ENCODE data around the gene TMEM235.

Gene TMEM235

DNA sequence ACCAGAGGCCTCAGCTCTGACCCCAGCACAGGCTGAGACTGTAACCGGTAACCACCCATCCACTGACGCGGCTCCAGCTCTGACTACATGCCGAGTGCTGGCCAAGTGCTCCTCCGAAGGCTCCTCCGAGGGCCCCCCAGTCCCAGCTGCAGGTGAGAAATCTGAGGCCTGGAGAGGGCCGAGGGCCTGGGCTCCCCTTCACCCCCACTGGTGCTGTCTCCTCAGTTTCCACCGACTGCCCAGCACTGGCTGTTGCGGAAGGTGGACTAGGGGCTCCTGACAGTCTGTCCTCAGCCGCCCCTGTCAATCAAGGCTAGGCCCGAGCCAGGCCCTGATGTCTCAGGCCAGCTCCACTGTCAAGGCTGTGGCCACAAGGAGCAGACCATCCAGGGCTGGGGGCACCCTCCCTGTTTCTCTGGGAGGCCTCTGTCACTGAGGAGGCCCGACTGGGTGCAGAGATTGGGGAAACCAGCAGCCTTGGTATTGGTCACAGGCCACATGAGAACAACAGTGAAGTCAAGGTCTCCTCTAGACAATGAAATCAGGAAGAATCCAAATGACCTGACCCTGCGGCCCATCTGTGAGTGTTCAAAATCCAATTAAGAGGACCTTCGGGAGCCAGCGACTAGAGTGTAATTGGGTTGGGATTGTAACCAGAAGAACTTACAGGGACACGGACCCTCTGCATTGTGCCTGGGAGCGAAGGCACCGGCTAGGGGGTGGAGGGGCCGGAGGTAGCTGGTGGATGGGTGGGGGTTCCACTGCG is 5.1 kb downstream of the TMEM235 start:
- TF ChIP-seq POLR2AphosphoS5 (IDR thresholded peaks at IDR 0.05; ENCODE audit: low read depth, low read length) (no peak), TAF1 (IDR thresholded peaks at IDR 0.05; ENCODE audit: borderline replicate concordance, insufficient read depth, low read length) (no peak), FOXP2 (optimal IDR thresholded peaks at IDR 0.05; ENCODE audit: borderline replicate concordance, extremely low read depth, extremely low read length, insufficient read depth) (no peak)
- TF ChIP-seq, protein P1, sequence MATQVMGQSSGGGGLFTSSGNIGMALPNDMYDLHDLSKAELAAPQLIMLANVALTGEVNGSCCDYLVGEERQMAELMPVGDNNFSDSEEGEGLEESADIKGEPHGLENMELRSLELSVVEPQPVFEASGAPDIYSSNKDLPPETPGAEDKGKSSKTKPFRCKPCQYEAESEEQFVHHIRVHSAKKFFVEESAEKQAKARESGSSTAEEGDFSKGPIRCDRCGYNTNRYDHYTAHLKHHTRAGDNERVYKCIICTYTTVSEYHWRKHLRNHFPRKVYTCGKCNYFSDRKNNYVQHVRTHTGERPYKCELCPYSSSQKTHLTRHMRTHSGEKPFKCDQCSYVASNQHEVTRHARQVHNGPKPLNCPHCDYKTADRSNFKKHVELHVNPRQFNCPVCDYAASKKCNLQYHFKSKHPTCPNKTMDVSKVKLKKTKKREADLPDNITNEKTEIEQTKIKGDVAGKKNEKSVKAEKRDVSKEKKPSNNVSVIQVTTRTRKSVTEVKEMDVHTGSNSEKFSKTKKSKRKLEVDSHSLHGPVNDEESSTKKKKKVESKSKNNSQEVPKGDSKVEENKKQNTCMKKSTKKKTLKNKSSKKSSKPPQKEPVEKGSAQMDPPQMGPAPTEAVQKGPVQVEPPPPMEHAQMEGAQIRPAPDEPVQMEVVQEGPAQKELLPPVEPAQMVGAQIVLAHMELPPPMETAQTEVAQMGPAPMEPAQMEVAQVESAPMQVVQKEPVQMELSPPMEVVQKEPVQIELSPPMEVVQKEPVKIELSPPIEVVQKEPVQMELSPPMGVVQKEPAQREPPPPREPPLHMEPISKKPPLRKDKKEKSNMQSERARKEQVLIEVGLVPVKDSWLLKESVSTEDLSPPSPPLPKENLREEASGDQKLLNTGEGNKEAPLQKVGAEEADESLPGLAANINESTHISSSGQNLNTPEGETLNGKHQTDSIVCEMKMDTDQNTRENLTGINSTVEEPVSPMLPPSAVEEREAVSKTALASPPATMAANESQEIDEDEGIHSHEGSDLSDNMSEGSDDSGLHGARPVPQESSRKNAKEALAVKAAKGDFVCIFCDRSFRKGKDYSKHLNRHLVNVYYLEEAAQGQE (IDR thresholded peaks at IDR 0.05; ENCODE audit: insufficient read depth in 1 of 2, low read depth in 2 of 2, low read length in 2 of 2): no peak

DNA sequence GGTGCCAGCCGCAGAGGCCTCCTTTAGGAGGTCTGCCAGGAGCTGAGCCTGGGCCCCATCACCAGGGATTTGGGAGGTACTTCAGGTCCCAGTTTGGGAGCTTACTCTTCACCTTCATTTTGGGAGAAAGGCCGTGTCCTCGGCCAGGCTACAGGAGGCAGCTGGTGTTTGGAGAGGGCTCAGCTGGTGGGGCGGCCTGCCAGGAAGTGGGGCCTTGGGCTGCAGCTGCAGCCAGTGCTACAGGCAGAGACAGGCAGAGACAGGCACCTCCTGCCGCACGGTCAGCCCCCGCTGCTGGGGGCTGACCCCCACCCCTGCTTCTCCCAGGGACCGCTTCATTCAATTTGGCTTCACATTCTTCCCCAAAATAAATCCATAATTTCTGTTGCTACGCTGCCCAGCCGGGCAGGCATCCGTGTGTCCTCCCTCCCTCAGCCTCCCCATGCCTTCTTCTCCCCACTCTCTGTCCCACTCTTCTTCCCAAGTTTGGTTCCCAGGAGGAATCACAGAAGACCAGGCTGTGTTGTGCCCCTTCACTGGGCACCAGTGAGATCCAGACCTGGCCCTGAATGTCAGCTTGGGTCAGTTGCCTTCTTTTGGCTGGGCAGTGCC is 6.1 kb downstream of the TMEM235 start:
- TF ChIP-seq POLR2AphosphoS5 (IDR thresholded peaks at IDR 0.05; ENCODE audit: low read depth, low read length): no peak
- TF ChIP-seq, protein P1 (IDR thresholded peaks at IDR 0.05; ENCODE audit: insufficient read depth in 1 of 2, low read depth in 2 of 2, low read length in 2 of 2): no peak
- no peak for TF ChIP-seq TAF1 (IDR thresholded peaks at IDR 0.05; ENCODE audit: borderline replicate concordance, insufficient read depth, low read length)
- no peak for TF ChIP-seq SIN3A (IDR thresholded peaks at IDR 0.05; ENCODE audit: borderline replicate concordance, insufficient read depth, low read length)
- TF ChIP-seq FOXP2 (optimal IDR thresholded peaks at IDR 0.05; ENCODE audit: borderline replicate concordance, extremely low read depth, extremely low read length, insufficient read depth): no peak

DNA sequence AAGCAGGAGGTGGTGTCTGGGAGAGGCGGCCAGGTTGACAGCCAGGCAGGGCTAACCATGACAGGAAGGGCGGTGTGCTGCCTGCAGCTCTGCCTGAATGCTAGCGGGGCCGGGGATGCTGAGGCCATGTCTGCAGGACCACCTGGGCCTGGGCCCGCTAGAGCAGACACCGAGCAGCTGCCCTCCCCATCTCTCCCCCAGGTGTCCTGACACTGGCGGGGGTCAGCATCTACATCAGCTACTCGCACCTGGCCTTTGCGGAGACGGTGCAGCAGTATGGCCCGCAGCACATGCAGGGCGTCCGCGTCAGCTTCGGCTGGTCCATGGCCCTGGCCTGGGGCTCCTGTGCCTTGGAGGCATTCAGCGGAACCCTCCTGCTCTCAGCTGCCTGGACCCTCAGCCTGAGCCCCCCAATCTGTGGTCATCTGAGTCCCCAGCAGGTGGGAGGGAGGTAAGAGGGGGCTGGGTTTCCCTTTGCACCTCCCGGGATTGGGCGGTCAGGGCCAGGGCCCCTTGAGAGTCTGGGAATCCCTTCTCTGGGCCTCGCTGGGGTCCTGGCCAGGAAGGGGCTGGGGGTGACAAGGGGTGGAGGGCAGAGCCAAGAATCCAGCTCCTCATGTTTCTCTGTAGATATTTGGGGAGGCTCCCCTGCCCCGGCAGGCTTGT is 7.5 kb downstream of the TMEM235 start:
- TF ChIP-seq FOXP2 (optimal IDR thresholded peaks at IDR 0.05; ENCODE audit: borderline replicate concordance, extremely low read depth, extremely low read length, insufficient read depth): no peak
- TF ChIP-seq, protein P1 (IDR thresholded peaks at IDR 0.05; ENCODE audit: insufficient read depth in 1 of 2, low read depth in 2 of 2, low read length in 2 of 2): no peak
- TF ChIP-seq TAF1 (IDR thresholded peaks at IDR 0.05; ENCODE audit: borderline replicate concordance, insufficient read depth, low read length): no peak
- TF ChIP-seq SIN3A (IDR thresholded peaks at IDR 0.05; ENCODE audit: borderline replicate concordance, insufficient read depth, low read length): no peak
- TF ChIP-seq POLR2AphosphoS5 (IDR thresholded peaks at IDR 0.05; ENCODE audit: low read depth, low read length): no peak

DNA sequence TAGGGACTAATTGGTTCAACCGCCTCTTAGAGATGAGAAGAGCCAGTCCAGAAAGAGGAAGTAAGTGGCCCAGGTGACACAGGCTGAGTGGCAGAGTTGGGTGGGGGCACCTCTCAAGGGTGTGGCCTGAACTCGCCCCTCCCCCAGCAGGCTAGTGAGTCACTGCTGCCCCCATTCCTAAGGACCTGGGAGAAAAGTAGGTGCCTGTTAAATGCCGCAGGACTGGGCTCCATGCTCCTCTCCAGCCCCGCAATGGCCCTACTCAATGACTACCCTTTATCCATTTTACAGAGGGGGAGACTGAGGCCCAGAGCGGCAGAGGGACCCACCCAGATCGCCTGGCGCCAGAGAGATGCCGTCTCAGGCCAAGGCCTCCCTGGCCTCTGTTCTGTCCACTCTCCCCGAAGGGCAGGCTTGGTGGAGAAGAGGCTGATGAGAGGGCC is 8.1 kb downstream of the TMEM235 start:
- no peak for TF ChIP-seq POLR2AphosphoS5 (IDR thresholded peaks at IDR 0.05; ENCODE audit: low read depth, low read length)

DNA sequence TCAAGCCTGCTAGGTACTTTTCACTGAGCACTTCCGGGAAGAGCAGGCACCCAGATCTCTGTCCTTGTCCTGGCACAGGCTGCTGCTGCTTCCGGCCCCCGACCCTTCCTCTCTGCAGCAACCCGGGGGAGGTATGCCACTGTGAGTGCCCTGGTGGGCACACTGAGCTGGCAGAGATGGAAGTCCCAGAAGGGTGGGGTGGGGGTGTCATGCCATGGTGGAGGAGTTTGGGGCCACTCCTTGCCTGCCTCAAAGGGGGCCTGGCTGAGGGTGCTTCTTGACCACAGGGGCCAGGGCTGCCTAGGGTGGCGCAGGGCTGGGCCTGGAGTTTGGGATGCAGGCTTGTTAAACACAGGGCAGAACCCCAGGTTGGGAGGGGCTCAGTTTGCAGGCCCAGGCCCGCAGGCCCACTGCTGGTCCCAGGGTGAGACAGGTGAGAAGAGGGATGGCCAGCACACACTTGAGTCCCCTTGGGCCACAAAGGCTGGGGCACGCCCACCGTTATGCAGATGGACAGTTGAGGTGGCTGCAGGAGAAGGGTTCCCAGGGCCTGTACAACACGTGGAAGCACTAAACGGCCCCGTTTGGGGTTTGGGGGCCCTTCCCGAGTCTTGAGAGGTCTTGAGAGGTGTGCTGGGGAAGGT is 8.7 kb downstream of the TMEM235 start:
- TF ChIP-seq FOXP2 (optimal IDR thresholded peaks at IDR 0.05; ENCODE audit: borderline replicate concordance, extremely low read depth, extremely low read length, insufficient read depth) (no peak), POLR2AphosphoS5 (IDR thresholded peaks at IDR 0.05; ENCODE audit: low read depth, low read length) (no peak), SIN3A (IDR thresholded peaks at IDR 0.05; ENCODE audit: borderline replicate concordance, insufficient read depth, low read length) (no peak), TAF1 (IDR thresholded peaks at IDR 0.05; ENCODE audit: borderline replicate concordance, insufficient read depth, low read length) (no peak)
- TF ChIP-seq, protein P1 (IDR thresholded peaks at IDR 0.05; ENCODE audit: insufficient read depth in 1 of 2, low read depth in 2 of 2, low read length in 2 of 2): no peak
